ENCODE data around the gene ILRUN.

DNA sequence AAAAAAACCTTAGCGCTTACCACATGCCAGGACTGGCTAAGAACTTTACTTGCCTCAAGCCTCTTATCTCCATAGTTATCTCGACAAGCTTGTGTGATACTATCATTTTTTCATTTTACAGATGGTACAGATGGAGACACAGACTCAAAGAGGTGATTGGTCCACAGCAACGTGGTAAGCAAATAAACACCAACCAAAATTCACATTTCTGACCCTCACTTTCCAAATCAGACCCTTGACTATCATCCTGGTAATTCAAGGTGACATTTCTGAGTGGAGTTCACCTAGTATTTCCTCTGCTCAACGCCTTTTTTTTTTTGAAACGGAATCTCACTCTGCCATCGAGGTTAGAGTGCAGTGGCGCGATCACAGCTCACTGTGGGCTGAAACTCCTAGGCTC, 25.9 kb upstream of the ILRUN start:
- TF ChIP-seq, protein P1, sequence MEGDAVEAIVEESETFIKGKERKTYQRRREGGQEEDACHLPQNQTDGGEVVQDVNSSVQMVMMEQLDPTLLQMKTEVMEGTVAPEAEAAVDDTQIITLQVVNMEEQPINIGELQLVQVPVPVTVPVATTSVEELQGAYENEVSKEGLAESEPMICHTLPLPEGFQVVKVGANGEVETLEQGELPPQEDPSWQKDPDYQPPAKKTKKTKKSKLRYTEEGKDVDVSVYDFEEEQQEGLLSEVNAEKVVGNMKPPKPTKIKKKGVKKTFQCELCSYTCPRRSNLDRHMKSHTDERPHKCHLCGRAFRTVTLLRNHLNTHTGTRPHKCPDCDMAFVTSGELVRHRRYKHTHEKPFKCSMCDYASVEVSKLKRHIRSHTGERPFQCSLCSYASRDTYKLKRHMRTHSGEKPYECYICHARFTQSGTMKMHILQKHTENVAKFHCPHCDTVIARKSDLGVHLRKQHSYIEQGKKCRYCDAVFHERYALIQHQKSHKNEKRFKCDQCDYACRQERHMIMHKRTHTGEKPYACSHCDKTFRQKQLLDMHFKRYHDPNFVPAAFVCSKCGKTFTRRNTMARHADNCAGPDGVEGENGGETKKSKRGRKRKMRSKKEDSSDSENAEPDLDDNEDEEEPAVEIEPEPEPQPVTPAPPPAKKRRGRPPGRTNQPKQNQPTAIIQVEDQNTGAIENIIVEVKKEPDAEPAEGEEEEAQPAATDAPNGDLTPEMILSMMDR (IDR thresholded peaks at IDR 0.05): no peak
- TF ChIP-seq POLR2A (IDR thresholded peaks at IDR 0.05): no peak

Data from uterus (tissue), 2 donors.